Measurements from ENCODE around the gene ABCB6.

ABCB6 gene

GRCh38 chr2:219168932-219169331, 49.8 kb downstream of the ABCB6 start:
- no peak for DNase-seq (ENCODE audit: low read depth in 3 of 3)

GRCh38 chr2:219168526-219168925, 50.2 kb downstream of the ABCB6 start:
- no peak for DNase-seq (ENCODE audit: low read depth in 3 of 3)

GRCh38 chr2:219167997-219168396, 50.8 kb downstream of the ABCB6 start:
- no peak for DNase-seq (ENCODE audit: low read depth in 3 of 3)

- no peak for DNase-seq (ENCODE audit: low read depth in 3 of 3)
Measured at GRCh38 chr2:219165058-219165911, 53.5 kb downstream of the ABCB6 start.

DNA sequence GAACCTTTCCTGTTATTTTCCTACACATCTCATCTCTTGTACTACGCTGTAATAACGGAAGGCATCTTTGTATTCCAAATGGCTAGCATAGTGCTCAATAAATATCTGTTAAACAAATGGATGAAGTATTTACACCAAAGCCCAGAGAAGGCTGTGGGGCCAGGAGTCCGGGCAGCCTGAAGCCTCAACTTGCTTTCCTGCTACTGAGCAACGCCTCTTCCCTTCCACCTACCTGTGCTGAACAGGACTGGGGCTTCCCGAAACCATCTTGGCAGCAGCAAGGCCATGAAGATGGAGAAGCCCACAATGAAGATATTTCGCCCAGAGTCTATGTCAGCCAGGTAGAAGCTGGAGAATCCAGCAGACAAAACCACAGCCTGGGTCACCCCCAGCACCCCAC, 55.6 kb downstream of the ABCB6 start:
- no peak for DNase-seq (ENCODE audit: low read depth in 3 of 3)

DNA sequence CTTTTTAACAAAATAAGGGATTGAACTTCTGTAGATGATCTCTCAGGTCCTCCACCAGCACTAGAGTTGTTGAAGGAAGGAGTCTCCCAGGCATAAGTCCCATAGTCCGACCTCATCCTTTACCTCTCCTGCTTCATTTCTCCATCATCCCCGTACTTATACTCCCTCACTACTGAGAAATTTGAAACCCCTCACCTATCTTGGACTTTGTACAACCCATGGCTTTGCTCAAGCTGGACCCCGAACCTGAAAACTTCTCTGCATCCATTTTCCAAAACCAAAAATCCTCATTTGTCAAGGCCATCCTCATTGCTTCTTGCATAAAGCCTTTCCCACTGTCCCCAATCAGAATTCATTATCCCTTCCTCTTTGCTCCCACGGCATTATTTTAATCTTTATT, 57.7 kb downstream of the ABCB6 start:
- no peak for DNase-seq (ENCODE audit: low read depth in 3 of 3)

- DNase-seq (ENCODE audit: low read depth in 3 of 3) = peak; percentile 90 to 92 (median 92)
Measured at GRCh38 chr2:219160186-219161017, 58.4 kb downstream of the ABCB6 start, which contains the start of gene NHEJ1. TSS of gene NHEJ1 (minus strand) at chr2:219160815. CDS start at chr2:219158362, 2,453 bp downstream.

All from stimulated activated CD4-positive, alpha-beta T cell treated with anti-CD3 and anti-CD28 coated beads, TNF-alpha, amount 100 ng/mL, for 48 hours (primary cell).